GM12878 (cell line): ENCODE measurements around the gene ADAMTS14. TPM values are rescaled to one million over a fixed set of nuclear protein-coding genes. Genes with fewer than 3 reads are reported as not detected.

ENCODE experiments used
- ATAC-seq: fragments of 200-7000 bp; cut with Tn5 transposase; 3 replicates; pipeline ENCODE4 v1.9.1; 2020; ENCODE audit warnings: mild to moderate bottlenecking, moderate library complexity
- BruUV-seq: library from RNA; stranded (reverse); fragments of 400-500 nt; replicated peaks from 2 replicates; lab custom pipeline; 2021; lab: Mats Ljungman, UMichigan
- CTCF ChIA-PET: fragments of 300-600 bp; sonication (Branson Sonifier 250); formaldehyde crosslinking; extraction: SDS; loops from one replicate; lab custom pipeline; 2021; ENCODE audit warnings: inconsistent platforms; lab: Yijun Ruan, JAX
- POLR2A ChIA-PET: fragments of 350-600 bp; formaldehyde crosslinking; extraction: SDS; loops from one replicate; lab custom pipeline; 2021; ENCODE audit warnings: inconsistent platforms; lab: Charles Lee
- RAD21 ChIA-PET: fragments of 300-600 bp; sonication (Branson Sonifier 250); formaldehyde crosslinking; loops from one replicate; lab custom pipeline; 2023; ENCODE audit warnings: antibody characterized with exemption; ENCODE audit not compliant: unreplicated experiment; lab: Charles Lee
- SMC1A ChIA-PET: fragments of 300-600 bp; sonication (Branson Sonifier 250); formaldehyde crosslinking; loops from one replicate; lab custom pipeline; 2023; ENCODE audit not compliant: unreplicated experiment, uncharacterized antibody; lab: Charles Lee
- DNase-seq: peaks from one replicate; pipeline ENCODE4 v3.0.0-alpha.2; 2011; ENCODE audit warnings: low read depth, low spot score
- FAIRE-seq: peaks from 3 replicates; lab custom pipeline; 2011; peaks lifted over from hg19 to GRCh38; lab: Jason Lieb, UNC
- H2AFZ ChIP-seq: 2 replicates; pipeline ENCODE4 v1.6.0; 2011; ENCODE audit warnings: low read depth, low read length, control low read depth; ENCODE audit not compliant: control insufficient read depth
- H3K27ac ChIP-seq: 2 replicates; pipeline ENCODE4 v1.5.1; 2011; ENCODE audit warnings: control low read depth; ENCODE audit not compliant: control insufficient read depth, insufficient read depth
- H3K27me3 ChIP-seq, 2 experiments: replicated peaks in 1 of 2; 2 replicates each; pipeline versions ENCODE4 v1.6.0 to v1.6.1; 2011; ENCODE audit warnings: low read length in 1 of 2; ENCODE audit not compliant: control insufficient read depth in 2 of 2, insufficient read depth in 2 of 2
- H3K36me3 ChIP-seq, 2 experiments: 2 replicates each; pipeline ENCODE4 v1.5.1; 2011; ENCODE audit warnings: low read length in 1 of 2; ENCODE audit not compliant: control insufficient read depth in 2 of 2, insufficient read depth in 2 of 2
- H3K4me1 ChIP-seq: 2 replicates; pipeline ENCODE4 v1.6.1; 2011; ENCODE audit warnings: mild to moderate bottlenecking, low read length, moderate library complexity, mixed read lengths; ENCODE audit not compliant: control insufficient read depth, insufficient read depth
- H3K4me2 ChIP-seq: 2 replicates; pipeline ENCODE4 v1.6.0; 2011; ENCODE audit warnings: control low read depth; ENCODE audit not compliant: control insufficient read depth, insufficient read depth
- H3K4me3 ChIP-seq: fragments of 200-600 bp; sonication (generic); 2 replicates; pipeline ENCODE4 v1.5.1; 2016
- H3K79me2 ChIP-seq: 2 replicates; pipeline ENCODE4 v1.6.0; 2011; ENCODE audit warnings: low read length; ENCODE audit not compliant: control insufficient read depth, insufficient read depth
- H3K9ac ChIP-seq: 2 replicates; pipeline ENCODE4 v1.8.0; 2011; ENCODE audit warnings: low read length, control low read depth, mixed read lengths; ENCODE audit not compliant: control insufficient read depth, insufficient read depth
- H3K9me3 ChIP-seq: replicated peaks from 3 replicates; pipeline ENCODE4 v1.5.1; 2011; ENCODE audit warnings: mild to moderate bottlenecking, low read length; ENCODE audit not compliant: control insufficient read depth, insufficient read depth
- H4K20me1 ChIP-seq: 2 replicates; pipeline ENCODE4 v1.6.0; 2011; ENCODE audit not compliant: control insufficient read depth, insufficient read depth
- EGR1 ChIP-seq, 2 experiments: IDR thresholded peaks; 1 replicate in 1 of 2; 2 replicates in 1 of 2; pipeline ENCODE4 v1.6.1; 2011 to 2012; ENCODE audit warnings: low read depth in 2 of 2, low read length in 2 of 2, borderline replicate concordance in 1 of 2, mild to moderate bottlenecking in 1 of 2, moderate library complexity in 1 of 2
- FOS ChIP-seq: IDR thresholded peaks from 3 replicates; pipeline ENCODE4 v1.6.1; 2011; ENCODE audit warnings: borderline replicate concordance; ENCODE audit not compliant: insufficient read length; ENCODE audit errors: extremely low read depth
- MEF2A ChIP-seq: IDR thresholded peaks from 2 replicates; pipeline ENCODE4 v1.6.1; 2011; ENCODE audit warnings: low read depth, mild to moderate bottlenecking, low read length, moderate library complexity; ENCODE audit not compliant: insufficient read depth
- NRF1 ChIP-seq: conservative IDR thresholded peaks from 2 replicates; pipeline ENCODE4 v1.6.1; 2011; ENCODE audit warnings: mild to moderate bottlenecking, low read depth, low read length, improper control_type of control experiment
- POLR2A ChIP-seq: IDR thresholded peaks from 2 replicates; pipeline ENCODE4 v1.6.1; 2011; ENCODE audit warnings: low read depth, mild to moderate bottlenecking, low read length
- SRF ChIP-seq, 2 experiments: IDR thresholded peaks; 2 replicates each; pipeline ENCODE4 v1.6.1; 2011; ENCODE audit warnings: low read depth in 2 of 2, low read length in 2 of 2, mild to moderate bottlenecking in 1 of 2, moderate library complexity in 1 of 2
- STAT1 ChIP-seq: fragments of 450-650 bp; conservative IDR thresholded peaks from 2 replicates; pipeline ENCODE4 v1.6.1; 2014; ENCODE audit warnings: antibody characterized with exemption, mild to moderate bottlenecking
- TAF1 ChIP-seq: IDR thresholded peaks from 2 replicates; pipeline ENCODE4 v1.6.1; 2011; ENCODE audit warnings: mild to moderate bottlenecking, low read depth, low read length, borderline replicate concordance
- ZNF384 ChIP-seq: IDR thresholded peaks from 2 replicates; pipeline ENCODE4 v1.6.1; 2012; ENCODE audit warnings: low read depth, mild to moderate bottlenecking, low read length, improper control_type of control experiment, borderline replicate concordance
- ZNF592 ChIP-seq: fragments of 450-650 bp; IDR thresholded peaks from 2 replicates; pipeline ENCODE4 v1.6.1; 2017; ENCODE audit warnings: mild to moderate bottlenecking, moderate library complexity
- WGBS: methylation state at CpG from one replicate; pipeline ENCODE4 v1.1.6; 2016; ENCODE audit warnings: low lambda C conversion rate; ENCODE audit not compliant: insufficient replicate concordance, insufficient coverage; ENCODE audit errors: missing lambda C conversion rate; 5-methylcytosine and 5-hydroxymethylcytosine counted together
- in situ Hi-C: fragments of 300-500 bp; cut with MboI; formaldehyde crosslinking; loops from 9 replicates; pipeline ENCODE4 v1.14.3; 2018; ENCODE audit warnings: mixed read lengths
- intact Hi-C: fragments of 100-400 bp; cut with micrococcal nuclease; formaldehyde crosslinking; loops from one replicate; pipeline ENCODE4 v1.14.2; 2022; ENCODE audit not compliant: unreplicated experiment
- polyA plus RNA-seq, 11 experiments: library from polyadenylated mRNA; depleted of rRNA in 4 of 11; unstranded in 6 of 11; stranded (reverse) in 5 of 11; fragments of >200 nt; fragmentation: Nextera tagmentation in 4 of 11; fragmentation: Illumina TruSeq in 1 of 11; extraction: Ambion mirVana in 4 of 11; extraction: Trizol in 1 of 11; gene quantifications; 1 replicate in 1 of 11; 2 replicates in 10 of 11; pipeline versions ENCODE4 v1.2.1 to v1.2.3, GENCODE V29; 2011 to 2016; ENCODE audit warnings: inconsistent platforms in 2 of 11, missing spikeins in 2 of 11, low read depth in 1 of 11
- total RNA-seq, 4 experiments: library from RNA; depleted of rRNA in 3 of 4; stranded (reverse); fragments of >200 nt in 3 of 4; fragmentation: Illumina TruSeq in 1 of 4; extraction: Trizol in 1 of 4; gene quantifications; 2 replicates each; pipeline versions ENCODE4 v1.2.1 to v1.2.3, GENCODE V29; 2013 to 2021

Gene ADAMTS14
- total and polyA plus RNA-seq, 10 of the 15 experiments (the other 5 are each of a cell fraction or from before 2014, with no cell fraction given) = 0.03 to 0.05 TPM; not detected in 8

- TF ChIP-seq MEF2A = no peak
These were observed 12.1 kb downstream of the ADAMTS14 start (continued) for GRCh38 chr10:70684374-70684773.

- FAIRE-seq = no peak
- in situ Hi-C loops = no loop called here
- BruUV-seq = no TSS peak
These were observed 12.6 kb downstream of the ADAMTS14 start for GRCh38 chr10:70684839-70685454.

More at GRCh38 chr10:70684839-70685454, 12.6 kb downstream of the ADAMTS14 start:
- POLR2A ChIA-PET = no interaction called here
- no peak overlapping the region for H2AFZ ChIP-seq
- peaks cover 10% of the 10 kb centered on the region for H3K4me1 ChIP-seq
- TF ChIP-seq STAT1 (no peak), ZNF592 (no peak), POLR2A (no peak), ZNF384 (no peak), EGR1 (IDR thresholded peaks at IDR 0.05; ENCODE audit: borderline replicate concordance in 1 of 2, low read depth in 2 of 2, low read length in 2 of 2) (no peak), SRF (IDR thresholded peaks at IDR 0.05; ENCODE audit: low read depth in 2 of 2, low read length in 2 of 2) (no peak), TAF1 (no peak), NRF1 (no peak), FOS (no peak)
- TF ChIP-seq, all 136 proteins: peak for 0
- Histone ChIP-seq H3K9me3 (no peaks in the 10 kb centered on the region), H3K4me2 (no peak overlapping the region), H3K27ac (no peak overlapping the region), H3K27me3 (no peaks in the 10 kb centered on the region), H4K20me1 (no peaks in the 10 kb centered on the region), H3K4me3 (no peak overlapping the region), H3K79me2 (no peaks in the 10 kb centered on the region), H3K9ac (no peak overlapping the region), H3K36me3 (no peaks in the 10 kb centered on the region)
- intact Hi-C loops = no loop called here
- ATAC-seq (no peak), DNase-seq (no peak)
- CTCF ChIA-PET = no interaction called here
- RAD21 ChIA-PET = no interaction called here
- WGBS = 85% methylated on average over 4 of the region's 4 CpGs
- SMC1A ChIA-PET = interaction anchor here (0.7 kb wide), 1 partner anchor 1804 kb away, joined by 3 read pairs; no protein-coding TSS in a partner anchor
